A673 (cell line): ENCODE measurements around the gene CTIF. TPM values are rescaled to one million over a fixed set of nuclear protein-coding genes. Genes with fewer than 3 reads are reported as not detected.
"Not testable (repeated sequence)": the region's sequence is repeated elsewhere in the genome, so short reads cannot be mapped to it uniquely, and the experiment has no call there.

Experiments used
- BruUV-seq: library from RNA; stranded (reverse); fragments of 400-500 nt; replicated peaks from 2 replicates; lab custom pipeline; 2021; lab: Mats Ljungman, UMichigan
- CTCF ChIA-PET: fragments of 300-600 bp; sonication (Branson Sonifier 250); formaldehyde crosslinking; loops from one replicate; lab custom pipeline; 2022; ENCODE audit warnings: antibody characterized with exemption; lab: Charles Lee
- POLR2A ChIA-PET: fragments of 300-600 bp; sonication (Branson Sonifier 250); formaldehyde crosslinking; loops from one replicate; lab custom pipeline; 2022; ENCODE audit warnings: antibody characterized with exemption; ENCODE audit not compliant: low non-redundant PET; lab: Charles Lee
- DNase-seq: peaks from one replicate; pipeline ENCODE4 v3.0.0-alpha.2; 2015; ENCODE audit warnings: low spot score
- H3K27ac ChIP-seq: fragments of 200-600 bp; sonication (generic); 2 replicates; pipeline ENCODE4 v1.5.1; 2016; ENCODE audit warnings: mixed run types, low read depth, mild to moderate bottlenecking, mixed read lengths, antibody characterized with exemption, low read length; ENCODE audit not compliant: poor library complexity, severe bottlenecking
- H3K27me3 ChIP-seq: fragments of 200-600 bp; sonication (generic); replicated peaks from 2 replicates; pipeline ENCODE4 v1.6.1; 2017; ENCODE audit warnings: mixed run types, low read depth, mild to moderate bottlenecking, mixed read lengths, antibody characterized with exemption, low read length; ENCODE audit not compliant: insufficient read depth, poor library complexity
- H3K36me3 ChIP-seq: fragments of 200-600 bp; sonication (generic); 2 replicates; pipeline ENCODE4 v1.6.1; 2016; ENCODE audit warnings: mixed run types, mild to moderate bottlenecking, mixed read lengths, antibody characterized with exemption, low read length; ENCODE audit not compliant: insufficient read depth, poor library complexity, severe bottlenecking
- H3K4me1 ChIP-seq: fragments of 200-600 bp; sonication (generic); 2 replicates; pipeline ENCODE4 v1.6.1; 2017; ENCODE audit warnings: mixed run types, mild to moderate bottlenecking, mixed read lengths, antibody characterized with exemption, low read length; ENCODE audit not compliant: insufficient read depth, poor library complexity, severe bottlenecking
- H3K4me3 ChIP-seq: fragments of 200-600 bp; sonication (generic); 2 replicates; pipeline ENCODE4 v1.5.1; 2016; ENCODE audit warnings: low read depth, mixed run types, mild to moderate bottlenecking, mixed read lengths, low read length; ENCODE audit not compliant: poor library complexity, severe bottlenecking
- H3K9me3 ChIP-seq: fragments of 200-600 bp; sonication (generic); 2 replicates; pipeline ENCODE4 v1.6.1; 2016; ENCODE audit warnings: mixed run types, low read depth, mild to moderate bottlenecking, mixed read lengths, antibody characterized with exemption, low read length; ENCODE audit not compliant: poor library complexity, severe bottlenecking
- EZH2 ChIP-seq: fragments of 200-600 bp; sonication (generic); IDR thresholded peaks from 2 replicates; pipeline ENCODE4 v1.6.1; 2017; ENCODE audit warnings: borderline replicate concordance, low read depth, mild to moderate bottlenecking, mixed read lengths, antibody characterized with exemption, low read length; ENCODE audit not compliant: poor library complexity, severe bottlenecking
- intact Hi-C: fragments of 100-400 bp; cut with micrococcal nuclease; formaldehyde crosslinking; loops from one replicate; pipeline ENCODE4 v1.10.0; 2022; ENCODE audit not compliant: unreplicated experiment
- total RNA-seq: library from RNA; stranded (reverse); gene quantifications from 2 replicates; pipeline ENCODE4 v1.2.3, GENCODE V29; 2021
- TF ChIP-seq, protein P1 (sequence below): fragments of 300-800, 200-600 bp; sonication (generic); conservative IDR thresholded peaks from 2 replicates; pipeline ENCODE4 v1.5.1; 2017; ENCODE audit warnings: low read depth, mild to moderate bottlenecking, antibody characterized with exemption, low read length, moderate library complexity, mixed read lengths

CTIF gene
- total RNA-seq, 1 experiment from 2014 or later: 23.5 TPM

DNA sequence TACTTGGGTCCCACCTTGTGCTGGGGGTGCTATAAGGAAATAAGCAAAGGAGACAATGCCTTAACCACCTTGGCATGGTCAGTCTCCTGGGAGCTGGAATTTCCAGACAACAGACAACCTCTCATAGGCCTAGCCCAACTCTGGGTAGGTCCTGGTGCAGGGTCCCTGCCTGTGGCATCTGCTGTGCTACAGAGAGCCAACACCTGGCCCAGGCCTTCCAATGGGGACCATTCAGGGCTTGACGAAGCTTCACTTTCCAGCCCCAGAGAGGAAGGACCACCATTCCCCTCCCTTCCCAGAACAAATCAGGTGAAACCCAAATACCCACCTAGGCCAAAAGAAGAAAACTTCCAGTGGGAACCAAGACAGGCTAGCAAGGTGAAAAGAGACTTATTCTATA, 329.1 kb downstream of the CTIF start:
- TF ChIP-seq, protein P1, sequence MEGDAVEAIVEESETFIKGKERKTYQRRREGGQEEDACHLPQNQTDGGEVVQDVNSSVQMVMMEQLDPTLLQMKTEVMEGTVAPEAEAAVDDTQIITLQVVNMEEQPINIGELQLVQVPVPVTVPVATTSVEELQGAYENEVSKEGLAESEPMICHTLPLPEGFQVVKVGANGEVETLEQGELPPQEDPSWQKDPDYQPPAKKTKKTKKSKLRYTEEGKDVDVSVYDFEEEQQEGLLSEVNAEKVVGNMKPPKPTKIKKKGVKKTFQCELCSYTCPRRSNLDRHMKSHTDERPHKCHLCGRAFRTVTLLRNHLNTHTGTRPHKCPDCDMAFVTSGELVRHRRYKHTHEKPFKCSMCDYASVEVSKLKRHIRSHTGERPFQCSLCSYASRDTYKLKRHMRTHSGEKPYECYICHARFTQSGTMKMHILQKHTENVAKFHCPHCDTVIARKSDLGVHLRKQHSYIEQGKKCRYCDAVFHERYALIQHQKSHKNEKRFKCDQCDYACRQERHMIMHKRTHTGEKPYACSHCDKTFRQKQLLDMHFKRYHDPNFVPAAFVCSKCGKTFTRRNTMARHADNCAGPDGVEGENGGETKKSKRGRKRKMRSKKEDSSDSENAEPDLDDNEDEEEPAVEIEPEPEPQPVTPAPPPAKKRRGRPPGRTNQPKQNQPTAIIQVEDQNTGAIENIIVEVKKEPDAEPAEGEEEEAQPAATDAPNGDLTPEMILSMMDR: no peak
- TF ChIP-seq EZH2: no peak
- Histone ChIP-seq H3K4me1 (no peaks in the 10 kb centered on the region), H3K27me3 (no peaks in the 10 kb centered on the region), H3K4me3 (no peak overlapping the region), H3K9me3 (no peaks in the 10 kb centered on the region), H3K27ac (no peak overlapping the region), H3K36me3 (no peaks in the 10 kb centered on the region)
- BruUV-seq: no TSS peak
- DNase-seq: no peak
- intact Hi-C loops: no loop called here
- CTCF ChIA-PET: no interaction called here
- POLR2A ChIA-PET: no interaction called here

DNA sequence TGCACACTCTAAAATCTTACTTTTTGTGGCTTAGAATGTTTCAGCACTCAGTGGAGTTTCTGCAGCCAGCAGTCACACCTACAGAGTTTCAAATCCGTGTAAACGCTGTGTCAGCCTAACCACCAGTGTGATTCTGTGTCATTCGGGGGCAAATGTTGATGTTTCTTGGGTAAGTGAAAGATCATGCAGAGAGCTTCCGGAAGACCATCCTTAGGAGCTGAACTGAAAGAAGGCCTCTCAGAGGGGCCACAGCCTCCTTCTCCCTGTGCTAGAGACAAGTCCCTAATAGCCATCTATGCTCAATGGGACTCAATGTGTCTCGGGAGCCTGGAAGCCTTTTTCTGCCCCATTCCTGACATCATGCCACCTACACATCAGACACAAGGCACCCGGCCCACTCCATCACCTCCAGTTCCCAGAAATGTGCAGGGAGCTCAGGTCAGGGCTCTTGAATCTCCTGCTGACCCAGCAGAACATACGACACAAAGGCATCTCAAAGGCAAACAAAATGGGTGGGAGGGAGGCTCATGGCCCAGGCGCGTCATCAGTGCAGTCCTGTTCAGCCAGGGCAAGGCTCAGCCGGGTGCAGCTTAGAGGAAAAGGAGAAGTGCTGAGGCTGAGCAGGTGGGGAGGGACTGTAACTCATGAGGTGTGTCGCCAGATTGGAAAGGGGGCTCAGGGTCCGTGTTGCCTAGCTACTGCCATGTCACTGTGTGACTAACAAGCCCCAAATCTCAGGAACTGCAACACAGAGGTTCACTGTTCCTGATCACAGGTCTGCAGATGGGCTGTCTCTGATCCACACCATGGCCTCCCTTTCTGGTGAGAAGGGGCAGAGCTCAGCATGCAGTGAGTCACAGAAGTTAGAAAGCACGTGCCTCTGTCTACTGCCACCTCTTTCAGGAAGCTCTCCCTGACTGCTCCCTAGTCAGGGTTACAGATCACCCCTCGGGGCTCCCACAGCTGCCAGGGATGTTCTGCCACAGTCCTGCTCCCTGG, 329.9 kb downstream of the CTIF start:
- Histone ChIP-seq H3K9me3 (no peaks in the 10 kb centered on the region), H3K27me3 (no peaks in the 10 kb centered on the region), H3K4me1 (no peaks in the 10 kb centered on the region), H3K36me3 (no peaks in the 10 kb centered on the region), H3K27ac (no peak overlapping the region), H3K4me3 (no peak overlapping the region)
- no peak for DNase-seq
- no TSS peak for BruUV-seq
- ChIA-PET POLR2A (no interaction called here), CTCF (no interaction called here)
- intact Hi-C loops: no loop called here
- no peak for TF ChIP-seq EZH2
- TF ChIP-seq, protein P1: no peak

DNA sequence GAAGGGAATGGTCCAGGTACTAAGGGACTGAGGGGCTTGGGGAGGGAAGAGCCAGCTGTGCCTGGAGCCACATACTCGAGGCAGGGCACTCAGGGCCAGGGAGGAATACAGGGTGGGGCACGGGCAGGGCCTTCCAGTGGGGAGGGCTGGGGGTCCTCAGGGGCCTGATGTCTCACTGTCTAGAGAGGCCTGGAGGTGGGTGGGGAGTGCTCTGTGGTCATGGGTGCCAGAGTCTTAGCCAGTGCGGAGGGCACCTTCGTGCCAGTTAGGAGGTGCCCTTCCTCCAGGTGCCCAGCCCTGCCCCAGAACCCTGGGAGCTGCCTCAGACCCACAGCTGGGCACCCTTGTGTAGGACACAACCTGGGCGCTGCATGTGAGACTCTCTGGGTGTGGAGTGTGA, 330.8 kb downstream of the CTIF start:
- POLR2A ChIA-PET: no interaction called here
- CTCF ChIA-PET: no interaction called here
- intact Hi-C loops: no loop called here
- BruUV-seq: no TSS peak
- Histone ChIP-seq H3K9me3 (no peaks in the 10 kb centered on the region), H3K4me3 (no peak overlapping the region), H3K27me3 (no peaks in the 10 kb centered on the region), H3K4me1 (no peaks in the 10 kb centered on the region), H3K36me3 (no peaks in the 10 kb centered on the region), H3K27ac (no peak overlapping the region)
- DNase-seq: no peak
- TF ChIP-seq EZH2: no peak
- TF ChIP-seq, protein P1: no peak

DNA sequence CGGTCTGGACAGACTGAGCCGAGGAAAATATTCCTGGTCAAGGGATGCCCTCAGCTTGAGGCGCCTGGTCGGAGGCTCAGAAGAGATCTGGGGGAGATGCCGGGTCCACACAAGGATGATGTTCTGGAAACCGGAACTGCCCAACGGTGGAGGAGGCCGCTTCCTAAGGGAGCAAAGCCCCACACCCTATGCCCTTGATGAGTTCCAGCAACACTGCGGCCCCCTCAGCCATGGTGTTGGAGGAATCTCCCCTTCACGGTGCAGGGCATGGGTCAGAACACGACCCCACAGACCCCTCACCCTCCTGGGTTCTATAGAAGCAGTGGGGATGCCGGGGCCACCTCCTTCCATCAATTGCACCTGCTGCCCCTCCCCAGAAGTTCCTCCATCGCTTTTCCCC, 332.1 kb downstream of the CTIF start:
- intact Hi-C loops, POLR2A ChIA-PET, H3K4me3 ChIP-seq, H3K27ac ChIP-seq, CTCF ChIA-PET, H3K9me3 ChIP-seq, DNase-seq, H3K36me3 ChIP-seq, BruUV-seq, H3K27me3 ChIP-seq, H3K4me1 ChIP-seq: not testable (repeated sequence)
